ENCODE measurements around the gene MBNL3.
"Not testable (repeated sequence)": the region's sequence is repeated elsewhere in the genome, so short reads cannot be mapped to it uniquely, and the experiment has no call there.

MBNL3 gene

DNA sequence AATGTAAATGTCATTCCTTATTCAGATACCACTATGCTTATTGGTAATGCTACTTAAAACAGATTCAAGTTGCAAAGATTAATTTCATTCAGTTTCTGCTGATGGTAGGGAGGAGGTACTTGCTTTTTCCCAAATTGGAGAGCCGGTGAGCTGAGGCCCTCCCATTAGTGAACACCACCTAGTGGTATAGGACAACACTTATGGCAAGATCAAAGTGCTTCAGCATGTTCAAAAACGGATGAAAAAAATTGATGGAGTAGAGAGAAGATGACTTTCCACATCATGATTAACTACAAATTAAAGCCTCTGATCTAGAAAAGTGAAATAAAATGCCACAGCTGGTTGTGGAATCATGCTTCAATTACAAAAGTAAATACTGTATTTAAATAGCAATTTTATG is 112.9 kb downstream of the MBNL3 start:
- no peak for DNase-seq (ENCODE audit: low read depth in 2 of 2)

DNA sequence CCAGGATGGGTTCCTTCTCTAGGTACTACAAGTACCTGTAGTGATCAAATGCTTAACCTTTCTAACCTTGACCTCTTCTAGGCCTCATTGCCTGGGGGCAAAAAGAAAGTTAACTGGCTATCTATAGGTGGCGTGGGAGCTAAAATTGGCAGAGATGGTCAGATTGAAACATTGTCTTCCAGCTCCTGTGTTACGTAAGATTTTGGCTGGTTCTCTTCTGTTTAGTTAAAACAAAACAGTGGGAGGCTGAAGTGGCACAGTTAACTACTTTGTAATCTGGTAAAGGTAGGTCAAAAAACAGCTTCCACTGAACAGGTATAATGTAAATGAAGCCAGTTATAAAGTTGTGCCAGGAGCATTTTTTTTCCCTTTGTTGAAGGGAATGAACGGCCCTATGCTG is 115.2 kb downstream of the MBNL3 start:
- no peak for DNase-seq (ENCODE audit: low read depth in 2 of 2)

DNA sequence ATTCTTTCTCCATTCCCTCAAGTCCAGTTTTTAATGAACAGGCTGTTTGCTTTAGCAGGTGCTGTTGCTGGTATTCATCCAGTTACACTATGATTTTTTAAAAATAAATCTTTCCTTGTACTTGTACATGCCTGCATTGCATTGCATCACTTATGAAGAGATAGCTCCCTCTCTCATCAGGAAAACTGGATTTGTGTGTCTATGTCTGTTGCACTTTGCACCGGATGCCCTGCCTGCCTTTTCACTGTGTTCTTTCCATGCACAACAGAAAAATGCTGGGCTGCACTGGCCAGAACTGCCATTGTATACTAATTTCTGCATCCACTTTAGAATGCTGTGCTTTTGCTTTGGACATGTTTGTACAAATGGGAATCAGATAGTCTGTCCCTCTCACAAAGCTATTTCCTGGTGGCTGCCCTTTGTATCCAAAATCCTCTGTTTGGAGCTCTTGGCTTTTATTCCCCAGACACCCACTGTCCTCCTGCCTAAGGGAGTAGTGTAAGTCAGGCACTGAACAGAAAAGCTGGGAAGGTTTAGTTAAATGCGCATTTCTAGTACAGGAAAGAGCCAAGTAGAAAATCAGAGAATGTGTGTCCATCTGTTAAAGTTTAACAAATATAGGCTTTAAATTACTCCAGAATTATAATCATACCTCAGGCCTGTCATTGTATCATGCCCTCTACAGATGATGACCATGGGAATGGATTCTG is 119.1 kb downstream of the MBNL3 start:
- DNase-seq (ENCODE audit: low read depth in 2 of 2), result no peak

DNA sequence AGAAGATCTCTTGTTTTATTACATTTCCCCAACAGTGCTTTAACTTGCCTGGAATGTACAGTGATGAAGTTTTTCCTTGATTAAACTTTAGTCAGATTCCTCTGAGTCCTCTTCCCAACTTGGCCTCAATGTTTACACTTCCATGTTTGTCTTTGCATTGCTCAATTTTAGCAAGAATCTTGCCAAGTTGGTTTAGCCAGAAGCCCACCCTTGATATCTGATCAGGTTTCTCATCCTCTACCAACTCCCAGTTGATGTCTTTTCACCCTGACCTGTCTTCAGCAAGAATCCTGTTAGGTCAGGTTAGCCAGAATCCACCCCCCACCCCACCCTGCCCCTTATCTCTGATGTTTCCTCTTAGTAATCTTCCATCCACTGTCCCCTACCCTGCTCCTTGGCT is 120.9 kb downstream of the MBNL3 start:
- DNase-seq (ENCODE audit: low read depth in 2 of 2), result no peak

DNA sequence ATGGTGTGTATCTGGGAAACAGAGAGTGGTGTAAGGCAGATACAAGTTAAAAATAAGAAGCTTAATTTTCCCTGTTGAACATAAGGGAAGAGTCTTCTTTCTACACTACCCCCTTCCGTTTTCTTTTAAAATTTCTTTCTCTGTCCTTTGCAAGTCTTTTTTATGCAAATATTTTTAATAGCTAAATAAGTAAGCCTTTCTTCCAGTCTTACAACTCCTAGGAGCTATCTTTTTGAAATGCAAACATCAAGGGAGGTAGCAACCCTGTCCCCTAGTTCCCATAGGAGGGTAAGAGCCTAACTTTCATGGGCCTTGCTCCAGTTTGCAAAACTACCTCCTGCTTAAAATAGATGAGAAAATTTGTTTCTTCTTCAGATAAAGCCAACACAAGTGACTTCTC is 121.5 kb downstream of the MBNL3 start:
- no peak for DNase-seq (ENCODE audit: low read depth in 2 of 2)

DNA sequence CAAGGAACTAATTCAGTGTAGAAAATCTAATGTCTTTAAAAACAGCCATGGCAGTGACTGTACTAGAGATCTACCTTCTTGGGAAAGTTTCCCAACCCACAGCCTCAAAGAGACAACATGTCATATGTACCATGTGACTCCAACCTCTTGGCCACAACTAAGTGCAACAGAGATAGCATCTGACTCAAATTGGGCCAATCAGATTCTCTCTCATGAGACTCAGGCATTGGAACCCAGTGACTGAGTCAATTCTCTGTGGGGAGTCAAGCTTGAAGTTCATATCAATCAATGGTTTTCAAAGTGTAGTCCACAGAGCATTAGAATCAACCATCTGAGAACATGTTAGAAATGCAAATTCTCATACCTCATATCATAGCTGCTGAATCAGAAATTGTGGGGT is 123.3 kb downstream of the MBNL3 start:
- no peak for DNase-seq (ENCODE audit: low read depth in 2 of 2)

DNA sequence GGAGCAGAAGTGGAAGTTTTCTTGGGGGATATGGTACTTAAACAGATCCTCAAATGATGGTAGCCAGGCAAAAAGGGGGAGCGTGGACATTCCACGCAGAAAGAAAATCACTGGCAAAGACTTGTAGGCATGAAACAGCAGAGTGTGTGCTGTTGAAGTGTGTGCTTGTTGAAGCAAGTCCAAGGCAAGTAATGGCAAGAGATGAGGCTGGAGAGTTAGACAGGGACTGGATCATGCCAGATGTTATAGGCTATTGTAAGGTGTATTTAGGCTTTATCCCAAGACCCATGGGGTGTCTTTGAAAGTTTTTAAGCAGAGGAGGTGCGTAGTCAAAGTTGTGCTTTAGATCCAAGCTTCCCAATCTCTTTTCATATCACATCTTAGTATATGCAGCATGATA is 124.5 kb downstream of the MBNL3 start:
- no peak for DNase-seq (ENCODE audit: low read depth in 2 of 2)

DNA sequence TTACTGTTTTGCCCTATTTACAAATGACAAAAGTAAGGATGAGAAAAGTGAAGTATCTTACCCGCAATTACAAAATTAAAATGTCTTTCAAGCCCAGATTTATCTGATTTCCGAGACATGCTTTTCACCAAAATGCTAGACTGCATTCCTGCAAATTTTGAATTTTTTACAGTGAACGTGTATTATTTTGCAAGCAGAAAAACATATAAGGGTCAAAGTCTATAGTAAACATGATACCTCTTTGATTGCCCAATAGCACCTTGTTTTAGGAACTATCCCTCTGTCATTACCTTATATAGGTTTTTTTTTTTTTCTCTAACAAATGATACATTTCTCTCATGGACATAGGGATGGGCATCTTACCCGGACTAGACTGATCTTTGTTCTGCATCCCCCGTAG is 135.4 kb downstream of the MBNL3 start:
- DNase-seq (ENCODE audit: low read depth in 2 of 2), result no peak

DNA sequence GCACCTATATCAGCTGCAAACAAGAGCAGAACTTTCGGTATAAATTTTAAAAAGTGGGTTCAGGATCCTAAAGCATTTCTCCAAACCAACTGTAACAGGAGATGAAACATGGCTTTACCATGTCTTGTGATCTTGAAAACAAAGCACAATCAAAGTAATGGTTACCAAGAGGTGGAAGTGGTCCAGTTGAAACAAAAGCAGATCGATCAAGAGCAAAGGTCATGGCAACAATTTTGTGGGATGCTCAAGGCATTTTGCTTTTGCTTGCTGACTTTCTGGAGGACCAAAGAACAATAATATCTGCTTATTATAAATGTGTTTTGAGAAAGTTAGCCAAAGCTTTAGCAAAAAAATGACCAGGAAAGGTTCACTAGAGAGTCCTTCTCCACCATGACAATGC is 152.7 kb downstream of the MBNL3 start:
- no peak for DNase-seq (ENCODE audit: low read depth in 2 of 2)

DNA sequence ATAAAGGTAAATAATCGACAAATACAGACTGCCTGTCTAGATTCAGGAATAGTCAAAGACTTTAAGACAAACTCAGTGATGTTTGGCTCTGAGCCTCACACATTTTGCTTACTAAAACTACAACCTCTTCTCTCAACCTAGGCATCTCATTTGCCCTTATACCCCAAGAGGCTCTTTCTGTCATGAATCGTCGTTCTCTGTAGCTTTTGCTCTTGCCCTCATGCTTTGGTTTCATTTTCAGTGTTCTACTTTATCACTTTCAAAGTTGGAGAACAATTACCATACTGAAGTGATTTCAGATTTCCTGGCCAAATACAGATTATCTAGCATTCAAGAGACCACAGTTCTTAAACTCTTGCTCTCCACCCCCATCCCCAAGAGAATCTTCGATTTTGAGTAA is 155.5 kb downstream of the MBNL3 start:
- no peak for DNase-seq (ENCODE audit: low read depth in 2 of 2)

DNA sequence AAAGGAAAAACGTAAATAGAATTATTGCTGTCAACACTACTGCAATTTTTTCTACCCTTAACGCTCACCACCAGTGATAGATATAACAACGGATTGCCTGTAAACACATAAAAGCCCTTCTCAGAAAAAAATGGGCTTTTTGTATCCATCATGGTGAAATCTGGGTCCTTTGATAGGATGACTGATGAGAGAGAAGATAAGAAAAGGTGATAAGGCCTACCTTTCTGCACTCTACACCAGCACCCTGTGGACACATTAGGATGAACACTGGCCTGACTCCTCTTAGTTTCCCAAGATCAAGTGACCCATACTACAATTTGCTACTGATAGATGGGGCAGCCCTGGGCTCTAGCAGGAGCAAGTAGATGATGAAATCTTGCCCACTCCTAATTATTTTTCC is 157.3 kb downstream of the MBNL3 start:
- DNase-seq (ENCODE audit: low read depth in 2 of 2), result no peak

DNA sequence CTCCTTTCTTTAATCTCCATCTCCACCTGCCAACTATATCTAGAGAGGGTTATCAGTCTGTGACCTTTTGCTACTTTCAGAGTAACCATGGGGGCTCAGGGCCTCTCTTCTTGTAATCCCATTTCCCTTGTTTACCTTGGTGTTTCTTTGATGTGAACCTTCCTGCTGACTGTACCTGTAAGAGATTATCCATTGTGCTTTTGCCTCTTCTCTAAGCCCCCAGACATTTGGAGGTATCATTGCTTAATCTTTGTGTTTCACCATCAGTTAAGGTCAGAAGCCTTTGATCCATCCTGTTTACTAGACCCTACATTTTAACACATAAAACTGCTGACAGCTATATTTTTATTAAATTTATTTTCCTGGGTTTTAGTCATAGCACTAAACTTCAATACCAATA is 157.8 kb downstream of the MBNL3 start:
- DNase-seq (ENCODE audit: low read depth in 2 of 2), result no peak

DNA sequence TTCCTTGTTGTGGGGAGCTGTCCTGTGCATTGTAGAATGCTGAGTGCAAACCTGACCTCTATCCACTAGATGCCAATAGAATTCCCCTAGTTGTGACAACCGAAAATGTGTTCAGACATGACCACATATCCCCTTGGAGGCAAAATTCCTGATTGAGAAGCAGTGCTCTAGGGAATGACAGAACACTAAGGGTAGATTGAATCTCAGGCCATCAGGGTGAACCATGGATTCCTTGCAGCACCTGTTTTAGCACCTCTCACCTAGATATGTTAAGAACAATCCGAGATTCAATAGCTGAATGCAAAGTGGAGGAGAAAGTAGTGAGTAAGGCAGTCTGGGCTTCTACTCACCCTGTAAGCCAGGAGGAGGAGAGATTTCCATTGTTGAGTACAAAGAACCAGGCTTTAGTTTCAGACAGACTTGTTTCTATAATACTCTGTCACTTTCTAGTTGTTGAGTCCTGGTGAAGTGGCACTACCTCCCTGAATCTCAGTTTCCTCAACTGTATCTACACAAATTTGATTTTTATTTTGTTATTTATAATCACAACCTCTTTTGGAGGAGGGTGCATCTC is 158.6 kb downstream of the MBNL3 start:
- DNase-seq (ENCODE audit: low read depth in 2 of 2), result no peak

DNA sequence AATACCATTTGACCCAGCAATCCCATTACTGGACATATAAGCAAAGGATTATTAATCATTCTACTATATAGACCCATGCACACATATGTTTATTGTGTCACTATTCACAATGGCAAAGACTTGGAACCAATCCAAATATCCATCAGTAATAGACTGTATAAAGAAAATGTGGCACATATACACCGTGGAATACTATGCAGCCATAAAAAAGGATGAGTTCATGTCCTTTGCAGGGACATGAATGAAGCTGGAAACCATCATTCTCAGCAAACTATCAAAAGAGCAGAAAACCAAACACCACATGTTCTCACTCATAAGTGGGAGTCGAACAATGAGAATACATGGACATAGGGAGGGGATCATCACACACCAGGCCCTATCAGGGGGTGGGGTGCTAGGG is 161.9 kb downstream of the MBNL3 start:
- DNase-seq (ENCODE audit: low read depth in 2 of 2), result not testable (repeated sequence)

All from stimulated activated CD8-positive, alpha-beta memory T cell treated with anti-CD3 and anti-CD28 coated beads, Interleukin-15, amount 100 ng/mL, for 48 hours (primary cell).